AG04450 (cell line): ENCODE data around the gene REEP5. TPM values are rescaled to one million over a fixed set of nuclear protein-coding genes. Genes with fewer than 3 reads are reported as not detected.

Experiments
- CTCF ChIA-PET: fragments of 300-600, 350-600 bp; formaldehyde crosslinking; extraction: SDS; loops from one replicate; lab custom pipeline; 2022; ENCODE audit warnings: antibody characterized with exemption, inconsistent platforms; lab: Charles Lee
- POLR2A ChIA-PET: fragments of 350-600 bp; formaldehyde crosslinking; extraction: SDS; loops from one replicate; lab custom pipeline; 2021; ENCODE audit warnings: antibody characterized with exemption, inconsistent platforms; lab: Yijun Ruan, JAX
- DNase-seq: peaks from one replicate; pipeline ENCODE4 v3.0.0-alpha.2; 2011; ENCODE audit warnings: low read depth, low spot score
- H3K27ac ChIP-seq: one replicate; pipeline ENCODE4 v1.5.1; 2012; ENCODE audit warnings: low read depth, low read length, control low read depth
- H3K27me3 ChIP-seq: one replicate; pipeline ENCODE4 v1.6.0; 2012; ENCODE audit warnings: low read length; ENCODE audit not compliant: control insufficient read depth, insufficient read depth
- H3K4me3 ChIP-seq: 2 replicates; pipeline ENCODE4 v1.5.1; 2011; ENCODE audit warnings: mild to moderate bottlenecking, low read depth, low read length, control low read depth
- H3K9me3 ChIP-seq: 2 replicates; pipeline ENCODE4 v1.5.1; 2012; ENCODE audit warnings: low read length; ENCODE audit not compliant: control insufficient read depth, insufficient read depth
- polyA plus RNA-seq: library from polyadenylated mRNA; depleted of rRNA; stranded (reverse); fragments of >200 nt; gene quantifications from 2 replicates; pipeline ENCODE4 v1.2.3, GENCODE V29; 2011
- TF ChIP-seq, protein P1 (sequence below): IDR thresholded peaks from 2 replicates; pipeline ENCODE4 v1.5.1; 2011; ENCODE audit warnings: low read depth, low read length, control low read depth, inconsistent platforms

Gene REEP5
- polyA plus RNA-seq, 1 experiment = 163 TPM

DNA sequence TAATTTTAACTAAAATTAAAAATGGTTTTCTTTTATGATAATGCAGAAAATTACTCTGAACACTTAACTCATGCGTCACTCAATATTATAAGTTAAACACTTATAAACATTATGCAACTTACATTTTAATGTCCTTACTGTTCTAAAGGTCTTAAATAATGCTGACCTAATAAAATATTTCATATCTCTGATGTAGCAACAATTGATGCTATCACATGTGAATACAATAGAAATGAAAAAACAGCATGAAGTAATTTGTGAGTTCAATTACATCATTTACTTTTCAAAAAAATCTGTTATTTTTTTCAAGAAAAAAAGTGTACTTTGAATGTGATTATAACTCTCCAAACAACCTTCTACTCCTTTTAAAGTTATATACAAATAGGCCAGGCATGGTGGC lies 26.4 kb upstream of the REEP5 start:
- POLR2A ChIA-PET = no interaction called here
- DNase-seq = no peak
- Histone ChIP-seq H3K27ac (no peak overlapping the region), H3K9me3 (no peaks in the 10 kb centered on the region), H3K27me3 (no peaks in the 10 kb centered on the region), H3K4me3 (no peak overlapping the region)
- TF ChIP-seq, protein P1, sequence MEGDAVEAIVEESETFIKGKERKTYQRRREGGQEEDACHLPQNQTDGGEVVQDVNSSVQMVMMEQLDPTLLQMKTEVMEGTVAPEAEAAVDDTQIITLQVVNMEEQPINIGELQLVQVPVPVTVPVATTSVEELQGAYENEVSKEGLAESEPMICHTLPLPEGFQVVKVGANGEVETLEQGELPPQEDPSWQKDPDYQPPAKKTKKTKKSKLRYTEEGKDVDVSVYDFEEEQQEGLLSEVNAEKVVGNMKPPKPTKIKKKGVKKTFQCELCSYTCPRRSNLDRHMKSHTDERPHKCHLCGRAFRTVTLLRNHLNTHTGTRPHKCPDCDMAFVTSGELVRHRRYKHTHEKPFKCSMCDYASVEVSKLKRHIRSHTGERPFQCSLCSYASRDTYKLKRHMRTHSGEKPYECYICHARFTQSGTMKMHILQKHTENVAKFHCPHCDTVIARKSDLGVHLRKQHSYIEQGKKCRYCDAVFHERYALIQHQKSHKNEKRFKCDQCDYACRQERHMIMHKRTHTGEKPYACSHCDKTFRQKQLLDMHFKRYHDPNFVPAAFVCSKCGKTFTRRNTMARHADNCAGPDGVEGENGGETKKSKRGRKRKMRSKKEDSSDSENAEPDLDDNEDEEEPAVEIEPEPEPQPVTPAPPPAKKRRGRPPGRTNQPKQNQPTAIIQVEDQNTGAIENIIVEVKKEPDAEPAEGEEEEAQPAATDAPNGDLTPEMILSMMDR = no peak
- CTCF ChIA-PET = interaction anchor here (0.5 kb wide), 1 partner anchor 10 kb away, joined by 3 read pairs; no protein-coding TSS in a partner anchor

DNA sequence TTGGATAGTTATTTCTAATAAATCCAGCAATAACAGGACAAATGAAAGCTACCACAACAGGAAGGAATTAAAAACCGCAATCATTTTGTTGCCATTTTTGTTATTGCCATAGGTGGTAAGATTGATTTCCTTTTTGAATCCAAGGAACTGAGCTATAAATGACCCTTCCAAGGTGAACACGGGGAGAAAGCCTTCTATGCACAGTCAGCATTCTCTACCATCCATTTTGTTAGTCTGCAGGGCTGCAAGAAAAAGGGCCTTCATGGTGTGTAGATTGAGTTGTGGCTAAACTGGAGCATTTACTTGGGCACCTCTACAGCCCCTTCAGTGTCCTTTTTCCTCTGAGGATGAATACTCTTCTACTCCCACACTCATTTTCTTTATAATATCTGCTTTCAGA lies 18.6 kb upstream of the REEP5 start:
- Histone ChIP-seq H3K27me3 (no peaks in the 10 kb centered on the region), H3K4me3 (no peak overlapping the region), H3K27ac (no peak overlapping the region), H3K9me3 (no peaks in the 10 kb centered on the region; the same call in 1 of the 2 replicates)
- no peak for DNase-seq
- ChIA-PET CTCF (interaction anchor here (1.0 to 1.7 kb wide), 2 partner anchors 10 to 18 kb away, joined by 5 to 10 read pairs; no protein-coding TSS in a partner anchor), POLR2A (no interaction called here)
- TF ChIP-seq, protein P1 = no peak

DNA sequence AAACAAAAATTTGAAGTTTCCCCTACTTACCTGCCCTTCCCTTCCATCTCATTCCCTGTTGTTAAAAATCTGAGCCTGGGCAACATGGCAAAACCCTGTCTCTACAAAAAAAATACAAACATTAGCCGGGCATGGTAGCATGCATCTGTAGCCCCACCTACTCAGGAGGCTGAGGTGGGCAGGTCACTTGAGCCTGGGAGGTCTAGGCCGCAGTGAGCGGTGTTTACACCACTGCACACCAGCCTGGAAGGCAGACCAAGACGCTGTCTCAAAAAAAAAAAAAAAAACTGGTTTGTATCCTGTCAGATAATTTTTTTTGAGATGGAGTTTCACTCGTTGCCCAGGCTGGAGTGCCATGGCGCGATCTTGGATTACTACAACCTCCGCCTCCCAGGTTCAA lies 16.3 kb upstream of the REEP5 start:
- Histone ChIP-seq H3K27me3 (no peaks in the 10 kb centered on the region), H3K27ac (no peak overlapping the region), H3K9me3 (no peaks in the 10 kb centered on the region; the same call in 1 of the 2 replicates), H3K4me3 (no peak overlapping the region)
- DNase-seq = no peak
- POLR2A ChIA-PET = no interaction called here
- CTCF ChIA-PET = interaction anchor here (0.7 to 1.0 kb wide), 3 partner anchors 10 to 674 kb away, joined by 3 to 6 read pairs (median 3); no protein-coding TSS in a partner anchor
- TF ChIP-seq, protein P1 = no peak

DNA sequence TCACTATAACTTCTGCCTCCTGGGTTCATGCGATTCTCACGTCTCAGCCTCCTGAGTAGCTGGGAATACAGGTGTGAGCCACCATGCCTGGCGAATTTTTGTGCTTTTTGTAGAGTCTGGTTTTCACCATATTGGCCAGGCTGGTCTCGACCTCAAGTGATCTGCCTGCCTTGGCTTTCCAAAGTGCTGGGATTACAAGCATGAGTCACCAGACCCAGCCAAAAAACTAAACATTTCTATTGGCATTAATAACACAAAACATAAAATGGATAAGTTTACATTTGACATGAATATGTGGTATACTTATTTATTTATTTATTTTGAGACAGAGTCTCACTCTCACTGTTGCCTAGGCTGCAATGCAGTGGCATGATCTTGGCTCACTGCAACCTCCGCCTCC lies 13.6 kb upstream of the REEP5 start:
- POLR2A ChIA-PET = interaction anchor here (0.7 kb wide), 1 partner anchor 172 kb away, joined by 3 read pairs; no protein-coding TSS in a partner anchor
- CTCF ChIA-PET = interaction anchor here (0.7 to 1.1 kb wide), 2 partner anchors 28 to 87 kb away, joined by 3 read pairs; no protein-coding TSS in a partner anchor
- TF ChIP-seq, protein P1 = no peak

DNA sequence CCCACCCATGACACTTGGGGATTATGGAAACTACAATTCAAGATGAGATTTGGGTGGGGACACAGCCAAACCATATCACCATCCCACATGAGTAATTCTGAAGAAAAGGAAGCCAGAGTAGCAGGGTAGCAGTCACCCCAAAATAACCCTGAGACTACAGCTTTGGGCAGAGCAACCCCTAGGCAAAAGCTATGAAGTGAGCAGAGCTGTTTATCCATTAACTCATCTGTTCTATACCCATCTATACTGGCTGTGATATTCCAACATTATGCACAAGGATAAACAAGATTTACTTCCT lies 12.3 kb upstream of the REEP5 start:
- ChIA-PET CTCF (interaction anchor here (0.8 to 1.6 kb wide), 4 partner anchors 12 to 62 kb away, joined by 3 to 7 read pairs (median 4); partner anchors contain the start of gene REEP5), POLR2A (no interaction called here)
- no peaks in the 10 kb centered on the region; the same call in 1 of the 2 replicates for H3K9me3 ChIP-seq
- DNase-seq = no peak
- H3K27me3 ChIP-seq = no peaks in the 10 kb centered on the region
- no peak overlapping the region for H3K4me3 ChIP-seq
- peak overlapping the region; percentile 23 for H3K27ac ChIP-seq
- TF ChIP-seq, protein P1 = no peak

More for the DNA sequence above, 13.6 kb upstream of the REEP5 start:
- Histone ChIP-seq H3K9me3 (no peaks in the 10 kb centered on the region; the same call in 1 of the 2 replicates), H3K27me3 (no peaks in the 10 kb centered on the region), H3K27ac (no peak overlapping the region), H3K4me3 (no peak overlapping the region)
- DNase-seq = no peak
